GM23338 (cell line): ENCODE data around the gene PSEN2. TPM values are rescaled to one million over a fixed set of nuclear protein-coding genes. Genes with fewer than 3 reads are reported as not detected.

Experiments
- ATAC-seq: fragments of 200-7000 bp; cut with Tn5 transposase; 3 replicates; pipeline ENCODE4 v1.9.1; 2020
- DNase-seq: peaks from one replicate; pipeline ENCODE4 v3.0.0-alpha.2; 2015; ENCODE audit warnings: low spot score
- H2AFZ ChIP-seq: fragments of 200-600 bp; sonication (generic); 2 replicates; pipeline ENCODE4 v1.8.0; 2016; ENCODE audit warnings: antibody characterized with exemption, mild to moderate bottlenecking, moderate library complexity
- H3F3A ChIP-seq: fragments of 200-600 bp; sonication (generic); replicated peaks from 2 replicates; pipeline ENCODE4 v1.8.0; 2017; ENCODE audit warnings: antibody characterized with exemption, mixed run types, low read depth
- H3K27ac ChIP-seq: fragments of 200-600 bp; sonication (generic); 2 replicates; pipeline ENCODE4 v1.6.1; 2016; ENCODE audit warnings: low read depth
- H3K27me3 ChIP-seq: fragments of 200-600 bp; sonication (generic); 2 replicates; pipeline ENCODE4 v1.8.0; 2016; ENCODE audit warnings: mild to moderate bottlenecking, mixed run types, moderate library complexity; ENCODE audit not compliant: insufficient read depth
- H3K36me3 ChIP-seq: fragments of 200-600 bp; sonication (generic); 2 replicates; pipeline ENCODE4 v1.8.0; 2016; ENCODE audit warnings: mild to moderate bottlenecking; ENCODE audit not compliant: insufficient read depth
- H3K4me1 ChIP-seq: fragments of 200-600 bp; sonication (generic); 2 replicates; pipeline ENCODE4 v1.8.0; 2016; ENCODE audit warnings: mild to moderate bottlenecking, moderate library complexity; ENCODE audit not compliant: insufficient read depth
- H3K4me2 ChIP-seq: fragments of 200-600 bp; sonication (generic); 2 replicates; pipeline ENCODE4 v1.7.1; 2017; ENCODE audit warnings: mixed run types
- H3K4me3 ChIP-seq: fragments of 200-600 bp; sonication (generic); 2 replicates; pipeline ENCODE4 v1.6.1; 2016; ENCODE audit warnings: mixed run types
- H3K79me2 ChIP-seq: fragments of 200-600 bp; sonication (generic); replicated peaks from 2 replicates; pipeline ENCODE4 v1.8.0; 2017; ENCODE audit warnings: mild to moderate bottlenecking; ENCODE audit not compliant: insufficient read depth
- H3K9me2 ChIP-seq: fragments of 200-600 bp; sonication (generic); 2 replicates; pipeline ENCODE4 v1.8.0; 2017; ENCODE audit not compliant: insufficient read depth
- H4K20me1 ChIP-seq: fragments of 200-600 bp; sonication (generic); replicated peaks from 2 replicates; pipeline ENCODE4 v1.8.0; 2017; ENCODE audit warnings: mild to moderate bottlenecking; ENCODE audit not compliant: insufficient read depth
- H3K27ac Mint-ChIP-seq: 2 replicates; pipeline ENCODE4 v1.8.0; 2020; ENCODE audit warnings: inconsistent platforms, mild to moderate bottlenecking, moderate library complexity, mixed read lengths
- H3K27me3 Mint-ChIP-seq: 3 replicates; pipeline ENCODE4 v1.8.0; 2022; ENCODE audit warnings: low read depth, mild to moderate bottlenecking, moderate library complexity, mixed read lengths, inconsistent platforms; ENCODE audit not compliant: insufficient read depth, poor library complexity
- H3K36me3 Mint-ChIP-seq: 3 replicates; pipeline ENCODE4 v1.8.0; 2021; ENCODE audit warnings: low read depth, mild to moderate bottlenecking, inconsistent platforms, moderate library complexity, mixed read lengths
- H3K4me1 Mint-ChIP-seq: 3 replicates; pipeline ENCODE4 v1.8.0; 2020; ENCODE audit warnings: mild to moderate bottlenecking, inconsistent platforms, mixed read lengths
- H3K4me3 Mint-ChIP-seq: 3 replicates; pipeline ENCODE4 v1.8.0; 2021; ENCODE audit warnings: moderate library complexity, mild to moderate bottlenecking, inconsistent platforms, mixed read lengths
- H3K9me3 Mint-ChIP-seq: 3 replicates; pipeline ENCODE4 v1.8.0; 2020; ENCODE audit warnings: moderate library complexity, mild to moderate bottlenecking, inconsistent platforms, mixed read lengths
- CREB1 ChIP-seq: fragments of 250-450 bp; sonication (Bioruptor Pico); IDR thresholded peaks from 2 replicates; pipeline ENCODE4 v1.5.0; 2020; ENCODE audit warnings: low read depth, mild to moderate bottlenecking, moderate library complexity
- CTCF ChIP-seq, 2 experiments: fragments of 200-600 bp in 1 of 2; sonication (generic) in 1 of 2; conservative IDR thresholded peaks; 2 replicates each; pipeline versions ENCODE4 v1.5.1 to v1.6.1; 2016 to 2017; ENCODE audit warnings: antibody characterized with exemption in 2 of 2, low read depth in 2 of 2, mild to moderate bottlenecking in 2 of 2, moderate library complexity in 1 of 2
- EZH2phosphoT487 ChIP-seq: fragments of 200-600 bp; sonication (generic); IDR thresholded peaks from one replicate; pipeline ENCODE4 v1.8.1; 2018; ENCODE audit warnings: antibody characterized with exemption; ENCODE audit not compliant: unreplicated experiment
- JUNB ChIP-seq: IDR thresholded peaks from one replicate; pipeline ENCODE4 v1.6.1; 2016; ENCODE audit warnings: antibody characterized with exemption; ENCODE audit not compliant: unreplicated experiment
- NANOG ChIP-seq: IDR thresholded peaks from 2 replicates; pipeline ENCODE4 v1.6.1; 2016; ENCODE audit warnings: antibody characterized with exemption, borderline replicate concordance
- STAT1 ChIP-seq: IDR thresholded peaks from one replicate; pipeline ENCODE4 v1.6.1; 2016; ENCODE audit warnings: antibody characterized with exemption; ENCODE audit not compliant: unreplicated experiment
- ZNF114 ChIP-seq: fragments of 250-450 bp; sonication (Bioruptor Pico); IDR thresholded peaks from 2 replicates; pipeline ENCODE4 v1.5.0; 2020; ENCODE audit warnings: mild to moderate bottlenecking, moderate library complexity
- ZNF331 ChIP-seq: fragments of 250-450 bp; sonication (Bioruptor Pico); IDR thresholded peaks from 2 replicates; pipeline ENCODE4 v1.5.0; 2020; ENCODE audit warnings: low read depth, mild to moderate bottlenecking, moderate library complexity
- polyA plus RNA-seq: library from polyadenylated mRNA; unstranded; fragments of >200 nt; fragmentation: Nextera tagmentation; extraction: Ambion mirVana; gene quantifications from 2 replicates; pipeline ENCODE4 v1.2.1, GENCODE V29; 2016
- total RNA-seq: library from RNA; depleted of rRNA; stranded (reverse); fragments of >200 nt; shearing (Covaris generic); gene quantifications from 2 replicates; pipeline ENCODE4 v1.2.3, GENCODE V29; 2014

PSEN2 gene
- total and polyA plus RNA-seq, 2 experiments from 2014 or later, result 10.0 to 22.1 TPM

DNA sequence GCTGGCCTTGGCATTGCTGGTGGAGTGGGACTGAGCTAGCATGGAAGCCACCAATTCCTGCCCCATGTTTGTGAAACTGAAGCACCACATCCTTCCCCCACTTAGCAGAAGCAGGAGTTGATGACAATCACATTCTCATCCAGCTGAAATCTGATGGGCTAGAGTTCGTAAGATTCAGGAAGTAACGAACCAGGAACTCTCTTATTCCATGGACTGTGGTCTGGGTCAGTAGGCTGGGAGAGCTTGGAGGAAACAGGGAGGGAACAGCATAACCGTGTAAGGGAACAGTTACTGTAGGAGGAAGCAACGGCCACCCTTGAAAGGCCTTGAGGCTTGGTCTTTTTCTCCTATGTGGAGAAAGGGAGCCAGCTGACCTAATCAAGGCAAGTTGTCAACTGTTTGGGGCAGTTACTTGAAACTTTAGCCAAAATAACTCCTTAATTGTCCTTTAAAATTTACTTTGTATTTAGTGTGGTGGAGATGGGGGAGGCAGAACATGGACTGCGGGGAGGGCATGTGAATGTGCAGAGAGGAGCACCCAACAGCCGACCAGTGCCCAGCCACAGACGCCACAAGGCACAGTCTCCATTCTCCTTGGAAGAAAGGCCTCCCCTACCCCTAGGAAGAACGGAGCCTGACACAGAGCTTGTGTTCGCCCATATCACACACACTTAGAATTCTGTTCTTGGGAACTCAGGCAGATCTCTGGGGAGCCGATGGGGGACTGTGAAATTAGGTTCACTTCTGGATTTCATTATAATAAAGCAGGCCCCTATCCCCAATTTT, 67.7 kb downstream of the PSEN2 start:
- peaks cover 3% of the 10 kb centered on the region; the same call in 1 of the 2 replicates for H4K20me1 ChIP-seq
- Mint-ChIP-seq H3K27ac (peak overlapping the region; percentile 96), H3K9me3 (peaks cover 11% of the 10 kb centered on the region), H3K27me3 (peaks cover 17% of the 10 kb centered on the region), H3K36me3 (peaks cover 10% of the 10 kb centered on the region; the same call in 2 of the 3 replicates), H3K4me3 (peak overlapping the region; percentile 89; the same call in 1 of the 3 replicates), H3K4me1 (peaks cover 36% of the 10 kb centered on the region)
- DNase-seq (no peak), ATAC-seq (no peak)
- peak overlapping the region; percentile 86 for H3K4me2 ChIP-seq
- H3K4me1 ChIP-seq, result peaks cover 23% of the 10 kb centered on the region
- no peaks in the 10 kb centered on the region for H3K9me2 ChIP-seq
- H3F3A ChIP-seq, result 0 out of 2 replicates have a peak, but pooled peaks cover 5% of the 10 kb centered on the region
- H2AFZ ChIP-seq, result peak overlapping the region; percentile 96; the same call in 1 of the 2 replicates
- H3K36me3 ChIP-seq, result 0 out of 2 replicates have a peak, but pooled peaks cover 5% of the 10 kb centered on the region
- peak overlapping the region; percentile 74 for H3K4me3 ChIP-seq
- peaks cover 24% of the 10 kb centered on the region for H3K79me2 ChIP-seq
- H3K27me3 ChIP-seq, result 0 out of 2 replicates have a peak, but pooled peaks cover 4% of the 10 kb centered on the region
- peak overlapping the region; percentile 95 for H3K27ac ChIP-seq
- TF ChIP-seq NANOG (no peak), STAT1 (no peak), EZH2phosphoT487 (no peak)

DNA sequence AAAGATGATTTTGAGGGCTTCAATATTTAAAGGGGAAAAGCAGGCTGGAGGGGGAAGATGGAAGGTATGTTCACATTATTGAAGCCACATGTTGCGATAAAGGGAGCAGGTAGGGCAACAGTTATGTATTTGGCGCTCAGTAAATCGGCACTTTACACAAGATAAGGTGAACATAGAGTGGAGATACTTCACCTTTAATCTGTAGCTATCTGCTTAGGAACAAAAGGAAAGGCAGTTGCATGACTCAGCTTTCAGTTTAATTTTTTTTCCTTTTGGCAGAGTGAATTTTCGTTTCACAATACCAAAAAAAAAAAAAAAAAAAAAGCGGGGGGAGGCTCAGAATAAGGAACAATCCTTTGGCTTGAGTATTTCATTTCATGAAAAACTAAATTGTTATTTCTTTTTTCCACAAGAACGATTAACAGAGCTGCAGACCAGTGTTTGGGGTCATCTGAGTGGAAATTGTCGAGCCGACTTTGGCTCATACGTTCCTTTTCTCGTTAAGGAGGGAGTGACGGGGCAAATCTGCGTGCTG, 68.6 kb downstream of the PSEN2 start:
- peak overlapping the region; percentile 89 for H3K4me3 Mint-ChIP-seq
- H3K27me3 Mint-ChIP-seq, result peaks cover 20% of the 10 kb centered on the region
- 0 out of 2 replicates have a peak, but pooled peaks cover 5% of the 10 kb centered on the region for H3F3A ChIP-seq
- 0 out of 2 replicates have a peak, but pooled peaks cover 4% of the 10 kb centered on the region for H3K27me3 ChIP-seq
- peak overlapping the region; percentile 86 for H3K4me2 ChIP-seq
- H3K9me3 Mint-ChIP-seq, result peaks cover 10% of the 10 kb centered on the region
- H3K4me1 Mint-ChIP-seq, result peaks cover 44% of the 10 kb centered on the region
- H3K79me2 ChIP-seq, result peaks cover 32% of the 10 kb centered on the region
- H2AFZ ChIP-seq, result peak overlapping the region; percentile 96
- peak overlapping the region; percentile 74 for H3K4me3 ChIP-seq
- TF ChIP-seq CREB1 (CRISPR knock-in tag), result no peak
- no peak for TF ChIP-seq CTCF (conservative IDR thresholded peaks at IDR 0.05; ENCODE audit: low read depth in 2 of 2)
- no peak for TF ChIP-seq ZNF331 (CRISPR knock-in tag)
- TF ChIP-seq JUNB, result no peak
- no peak for TF ChIP-seq NANOG
- TF ChIP-seq ZNF114 (CRISPR knock-in tag), result no peak
- peak overlapping the region; percentile 95 for H3K27ac ChIP-seq
- H3K36me3 Mint-ChIP-seq, result peaks cover 10% of the 10 kb centered on the region; the same call in 2 of the 3 replicates
- 0 out of 2 replicates have a peak, but pooled peaks cover 5% of the 10 kb centered on the region for H3K36me3 ChIP-seq
- H3K9me2 ChIP-seq, result no peaks in the 10 kb centered on the region
- peaks cover 26% of the 10 kb centered on the region for H3K4me1 ChIP-seq
- peak overlapping the region; percentile 96 for H3K27ac Mint-ChIP-seq
- peaks cover 3% of the 10 kb centered on the region; the same call in 1 of the 2 replicates for H4K20me1 ChIP-seq
- no peak for ATAC-seq
- no peak for DNase-seq
